ENCODE results near the gene ABI3.
"Not testable (repeated sequence)": the region's sequence is repeated elsewhere in the genome, so short reads cannot be mapped to it uniquely, and the experiment has no call there.

Gene ABI3

GRCh38 chr17:49249292-49249794, 38.8 kb downstream of the ABI3 start:
- peak in 1 of 58 donors; percentile 14 for DNase-seq

GRCh38 chr17:49249890-49250522, 39.5 kb downstream of the ABI3 start:
- DNase-seq, result no peak

- DNase-seq, result no peak
Measured at GRCh38 chr17:49252148-49252695, 41.7 kb downstream of the ABI3 start.

GRCh38 chr17:49254066-49254465, 43.6 kb downstream of the ABI3 start:
- no peak for DNase-seq

DNA sequence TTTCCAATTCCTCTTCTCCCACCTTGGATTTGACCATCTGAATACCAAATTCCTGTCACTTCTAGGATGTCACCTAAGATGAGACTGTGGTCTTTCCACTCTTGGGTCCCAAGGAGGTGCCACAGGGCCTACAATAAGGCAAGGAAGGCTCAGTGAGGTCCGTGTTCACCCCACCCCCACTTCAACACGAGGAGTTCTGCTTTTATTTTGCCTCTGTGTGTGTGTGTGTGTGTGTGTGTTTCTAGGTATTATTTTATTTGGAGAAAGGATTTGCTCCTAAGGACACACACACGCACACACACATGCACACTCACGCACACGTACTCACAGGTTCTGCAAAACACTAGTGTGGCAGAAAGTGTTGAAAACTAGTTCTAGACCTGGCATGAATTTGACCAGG, 44.6 kb downstream of the ABI3 start:
- no peak for DNase-seq

GRCh38 chr17:49258394-49258793, 47.9 kb downstream of the ABI3 start:
- DNase-seq, result no peak

DNA sequence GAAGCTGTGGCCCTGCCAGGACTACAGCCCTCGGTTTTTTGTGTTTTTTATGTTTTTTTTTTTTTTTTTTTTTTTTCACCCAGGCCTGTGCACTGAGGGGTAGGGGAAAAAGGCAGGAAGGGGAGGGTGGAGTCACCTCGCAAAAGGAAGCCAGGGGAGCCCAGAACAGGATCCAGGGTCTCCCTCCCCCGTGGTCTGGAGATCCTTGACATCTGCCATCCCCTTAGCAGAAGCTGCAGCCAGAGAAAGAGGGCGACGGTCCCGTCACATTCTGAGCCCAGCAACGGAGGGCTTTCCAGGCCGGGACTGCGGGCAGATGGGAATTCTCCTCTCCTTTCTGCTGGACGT, 49.1 kb downstream of the ABI3 start:
- DNase-seq, result no peak

DNA sequence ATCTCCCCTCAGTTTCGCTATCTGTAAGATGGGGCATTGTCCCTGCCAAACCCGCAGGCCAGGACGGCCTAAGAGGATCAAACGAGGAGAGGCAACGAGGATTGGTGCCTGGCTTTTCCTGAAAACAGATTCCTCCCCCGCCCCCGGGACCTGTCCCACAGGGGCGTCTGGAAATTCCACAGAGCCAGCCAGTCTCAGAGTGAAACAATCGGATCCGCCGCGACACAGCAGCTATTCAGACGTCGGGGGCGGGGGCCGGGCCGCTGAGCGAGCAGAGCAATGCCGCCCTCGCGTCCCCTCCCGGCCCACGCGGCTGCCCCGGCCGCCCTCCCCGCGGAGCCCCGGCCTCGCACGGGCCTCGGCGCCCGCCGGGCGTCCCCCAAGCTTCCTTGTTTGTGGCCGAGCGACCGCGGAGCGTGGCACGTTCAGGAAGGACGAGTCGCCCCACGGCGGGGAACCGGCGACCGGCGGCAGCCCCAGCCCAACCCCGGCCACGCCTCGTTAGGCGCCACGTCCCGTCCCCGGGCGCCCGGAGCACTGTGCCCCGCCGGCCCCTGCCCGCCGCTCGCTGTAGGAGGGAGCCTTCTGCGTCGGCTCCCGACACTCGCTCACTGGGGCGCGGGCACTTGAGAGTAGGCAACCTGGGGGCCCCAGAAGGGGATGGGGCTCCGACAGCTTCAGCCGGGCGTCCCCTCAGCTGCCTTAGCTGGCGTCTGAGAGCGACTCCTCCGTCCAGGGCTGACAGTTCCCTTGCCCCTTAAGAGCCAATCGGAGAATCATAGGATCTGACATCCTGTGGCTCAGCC, 49.7 kb downstream of the ABI3 start:
- peak in 10 of 58 donors; percentile 0 to 34 (median 4) for DNase-seq

- DNase-seq, result no peak
Measured at GRCh38 chr17:49260817-49261291, 50.3 kb downstream of the ABI3 start.

DNA sequence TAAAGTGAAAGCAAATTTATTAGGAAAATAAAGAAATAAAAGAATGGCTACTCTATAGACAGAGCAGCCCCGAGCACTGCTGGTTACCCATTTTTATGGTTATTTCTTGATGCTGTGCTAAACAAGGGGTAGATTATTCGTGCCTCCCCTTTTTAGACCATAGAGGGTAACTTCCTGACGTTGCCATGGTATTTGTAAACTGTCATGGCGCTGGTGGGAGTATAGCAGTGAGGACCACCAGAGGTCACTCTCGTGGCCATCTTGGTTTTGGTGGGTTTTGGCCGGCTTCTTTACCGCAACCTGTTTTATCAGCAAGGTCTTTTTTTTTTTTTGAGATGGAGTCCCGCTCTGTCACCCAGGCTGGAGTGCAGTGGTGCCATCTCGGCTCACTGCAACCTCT, 51.0 kb downstream of the ABI3 start:
- DNase-seq, result not testable (repeated sequence)

DNA sequence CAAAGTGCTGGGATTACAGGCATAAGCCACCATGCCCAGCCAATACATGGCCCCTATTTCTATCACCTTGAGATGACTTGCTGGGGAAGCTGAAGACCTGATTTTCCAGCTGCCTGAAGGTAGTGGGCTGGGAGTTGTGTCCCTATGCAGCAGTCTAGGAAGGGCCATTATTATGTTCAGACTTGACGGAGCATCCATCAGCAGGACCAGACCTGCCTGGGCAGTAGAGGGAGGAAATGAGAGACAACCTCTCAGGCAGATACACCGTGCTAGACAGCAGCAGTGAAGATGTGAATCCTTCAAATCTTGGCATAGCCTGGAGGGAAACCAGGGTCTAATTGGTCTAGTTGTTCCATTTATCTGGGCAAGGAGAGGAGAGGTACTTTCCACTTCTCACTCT, 55.7 kb downstream of the ABI3 start:
- DNase-seq, result no peak

GRCh38 chr17:49267912-49268311, 57.4 kb downstream of the ABI3 start:
- DNase-seq, result no peak

GRCh38 chr17:49269356-49269755, 58.8 kb downstream of the ABI3 start:
- DNase-seq, result no peak

Measured in anterior cingulate cortex (tissue), 58 donors.